AG04449 (cell line): ENCODE results near the gene TMEM134.
"Not testable (repeated sequence)": the region's sequence is repeated elsewhere in the genome, so short reads cannot be mapped to it uniquely, and the experiment has no call there.

Experiments
- CTCF ChIA-PET: fragments of 350-600 bp; formaldehyde crosslinking; extraction: SDS; loops from one replicate; lab custom pipeline; 2021; ENCODE audit warnings: antibody characterized with exemption; lab: Yijun Ruan, JAX
- POLR2A ChIA-PET: fragments of 400-600, 350-600 bp; formaldehyde crosslinking; extraction: SDS; loops from one replicate; lab custom pipeline; 2020; ENCODE audit warnings: antibody characterized with exemption, inconsistent platforms; lab: Yijun Ruan, JAX
- DNase-seq: peaks from one replicate; pipeline ENCODE4 v3.0.0-alpha.2; 2010; ENCODE audit warnings: low read depth, low spot score
- H3K4me3 ChIP-seq: 2 replicates; pipeline ENCODE4 v1.5.1; 2011; ENCODE audit warnings: low read depth, mild to moderate bottlenecking, control low read depth, low read length
- CTCF ChIP-seq: IDR thresholded peaks from one replicate; pipeline ENCODE4 v1.5.1; 2011; ENCODE audit warnings: mild to moderate bottlenecking, moderate library complexity, low read length, control low read depth, inconsistent platforms; ENCODE audit not compliant: insufficient read depth; ENCODE audit errors: missing control alignments

The TMEM134 gene

GRCh38 chr11:67482827-67483798 is 14.1 kb upstream of the TMEM134 start, which contains the start of gene AIP:
TSS of gene AIP (plus strand) at chr11:67483026. CDS start at chr11:67483159, 133 bp downstream.
- ChIA-PET CTCF (interaction anchor here (0.7 to 1.0 kb wide), 4 partner anchors 14 to 134 kb away, joined by 3 to 4 read pairs (median 3); partner anchors contain the start of genes PITPNM1 and TMEM134), POLR2A (interaction anchor here (0.6 to 1.0 kb wide), 3 partner anchors 8 to 109 kb away, joined by 3 to 7 read pairs (median 5); partner anchors contain the start of genes CLCF1 and PPP1CA)
- peak; percentile 24 for TF ChIP-seq CTCF
- peak; percentile 79 for DNase-seq
- H3K4me3 ChIP-seq: peak within 1 kb of the TSS; percentile 79

GRCh38 chr11:67482275-67482826 is 13.3 kb upstream of the TMEM134 start:
- POLR2A ChIA-PET: interaction anchor here (0.8 to 1.0 kb wide), 2 partner anchors 9 to 81 kb away, joined by 3 to 7 read pairs; partner anchors contain the start of gene PPP1CA
- DNase-seq: no peak
- peak overlapping the region; percentile 79 for H3K4me3 ChIP-seq
- CTCF ChIA-PET: interaction anchor here (0.9 to 1.1 kb wide), 3 partner anchors 23 to 100 kb away, joined by 3 to 4 read pairs (median 3); partner anchors contain the start of genes PITPNM1 and PPP1CA
- no peak for TF ChIP-seq CTCF

GRCh38 chr11:67477344-67478050 is 8.4 kb upstream of the TMEM134 start:
- H3K4me3 ChIP-seq, POLR2A ChIA-PET, DNase-seq: not testable (repeated sequence)
- CTCF ChIA-PET: interaction anchor here (0.6 kb wide), 1 partner anchor 126 kb away, joined by 3 read pairs; no protein-coding TSS in a partner anchor

GRCh38 chr11:67476692-67477091 is 7.6 kb upstream of the TMEM134 start:
- H3K4me3 ChIP-seq, POLR2A ChIA-PET, DNase-seq: not testable (repeated sequence)
- CTCF ChIA-PET: interaction anchor here (0.6 kb wide), 1 partner anchor 125 kb away, joined by 3 read pairs; no protein-coding TSS in a partner anchor

GRCh38 chr11:67472882-67473281 is 3.8 kb upstream of the TMEM134 start:
- no peak overlapping the region for H3K4me3 ChIP-seq
- TF ChIP-seq CTCF: no peak
- CTCF ChIA-PET: no interaction called here
- DNase-seq: no peak
- POLR2A ChIA-PET: no interaction called here

GRCh38 chr11:67470337-67471002 is 1.4 kb upstream of the TMEM134 start:
- ChIA-PET POLR2A (interaction anchor here (3.1 kb wide), 1 partner anchor 69 kb away, joined by 12 read pairs; the partner anchor contains the start of gene PPP1CA), CTCF (interaction anchor here (0.8 to 1.2 kb wide), 3 partner anchors 36 to 70 kb away, joined by 3 to 4 read pairs (median 3); no protein-coding TSS in a partner anchor)
- no peak for TF ChIP-seq CTCF
- DNase-seq: no peak
- no peak overlapping the region for H3K4me3 ChIP-seq
